Fibroblast of lung (primary cell): ENCODE measurements around the gene DGLUCY.

ENCODE experiments used
- EZH2 ChIP-seq: IDR thresholded peaks from 2 replicates; pipeline ENCODE4 v1.5.1; 2012; ENCODE audit warnings: low read length, control low read depth, mild to moderate bottlenecking; ENCODE audit errors: missing control alignments
- TF ChIP-seq, protein P1 (sequence below), 2 donors: IDR thresholded peaks in 1 of 2; conservative IDR thresholded peaks in 1 of 2; 1 replicate in 1 of 2; 2 replicates in 1 of 2; pipeline ENCODE4 v1.5.1; 2011 to 2012; ENCODE audit warnings: low read length in 2 of 2, control low read depth in 1 of 2, inconsistent platforms in 1 of 2, low read depth in 1 of 2, mild to moderate bottlenecking in 1 of 2

DNA sequence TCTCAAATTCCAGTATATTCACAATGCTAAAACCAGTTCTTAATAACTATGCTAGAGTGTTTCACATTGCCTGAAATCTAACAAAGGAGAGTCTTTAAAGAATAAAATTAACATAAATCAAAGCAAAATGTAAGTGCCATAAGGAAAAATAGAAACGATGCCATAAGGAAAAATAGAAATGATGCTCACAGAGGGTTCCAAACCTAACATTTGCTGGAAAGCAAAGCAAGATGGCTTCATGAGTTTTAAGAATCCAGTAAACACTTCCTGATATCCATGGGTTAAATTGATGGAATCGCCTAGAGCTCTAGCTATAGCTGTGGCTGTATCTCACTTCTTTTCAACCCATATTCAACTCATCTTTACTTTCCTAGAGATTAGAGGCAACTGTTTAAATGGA, 66.7 kb downstream of the DGLUCY start:
- TF ChIP-seq, protein P1, sequence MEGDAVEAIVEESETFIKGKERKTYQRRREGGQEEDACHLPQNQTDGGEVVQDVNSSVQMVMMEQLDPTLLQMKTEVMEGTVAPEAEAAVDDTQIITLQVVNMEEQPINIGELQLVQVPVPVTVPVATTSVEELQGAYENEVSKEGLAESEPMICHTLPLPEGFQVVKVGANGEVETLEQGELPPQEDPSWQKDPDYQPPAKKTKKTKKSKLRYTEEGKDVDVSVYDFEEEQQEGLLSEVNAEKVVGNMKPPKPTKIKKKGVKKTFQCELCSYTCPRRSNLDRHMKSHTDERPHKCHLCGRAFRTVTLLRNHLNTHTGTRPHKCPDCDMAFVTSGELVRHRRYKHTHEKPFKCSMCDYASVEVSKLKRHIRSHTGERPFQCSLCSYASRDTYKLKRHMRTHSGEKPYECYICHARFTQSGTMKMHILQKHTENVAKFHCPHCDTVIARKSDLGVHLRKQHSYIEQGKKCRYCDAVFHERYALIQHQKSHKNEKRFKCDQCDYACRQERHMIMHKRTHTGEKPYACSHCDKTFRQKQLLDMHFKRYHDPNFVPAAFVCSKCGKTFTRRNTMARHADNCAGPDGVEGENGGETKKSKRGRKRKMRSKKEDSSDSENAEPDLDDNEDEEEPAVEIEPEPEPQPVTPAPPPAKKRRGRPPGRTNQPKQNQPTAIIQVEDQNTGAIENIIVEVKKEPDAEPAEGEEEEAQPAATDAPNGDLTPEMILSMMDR (conservative IDR thresholded peaks at IDR 0.05 in 1 of 2, IDR thresholded peaks at IDR 0.05 in 1 of 2; ENCODE audit: low read depth in 1 of 2, low read length in 2 of 2) = no peak
- TF ChIP-seq EZH2 = no peak
